ENCODE results near the gene LMLN. TPM values are rescaled to one million over a fixed set of nuclear protein-coding genes. Genes with fewer than 3 reads are reported as not detected.

LMLN gene
- total RNA-seq, 2 donors from 2014 or later, result 1.6 to 4.4 TPM

DNA sequence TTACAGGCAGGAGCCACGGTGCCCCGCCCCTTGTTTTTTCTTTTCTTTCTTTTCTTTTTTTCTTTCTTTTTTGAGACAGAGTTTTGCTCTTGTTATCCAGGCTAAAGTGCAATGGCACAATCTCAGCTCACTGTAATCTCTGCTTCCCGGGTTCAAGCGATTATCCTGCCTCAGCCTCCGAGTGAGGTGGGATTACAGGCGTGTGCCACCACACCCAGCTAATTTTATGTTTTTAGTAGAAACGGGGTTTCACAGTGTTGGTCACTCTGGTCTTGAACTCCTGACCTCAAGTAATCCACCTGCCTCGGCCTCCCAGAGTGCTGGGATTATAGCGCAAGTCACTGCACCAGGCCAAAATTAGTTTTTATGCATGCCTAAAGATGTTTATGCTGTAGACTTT is 7.6 kb upstream of the LMLN start:
- 86 to 91% methylated on average over 9 of the region's 9 CpGs for WGBS, 2 donors
- intact Hi-C loops (cut with DNase I), result no loop called here
- Histone ChIP-seq H3K4me1 (peaks cover 43% of the 10 kb centered on the region), H3K9me3 (no peaks in the 10 kb centered on the region), H3K27ac (peak overlapping the region in 1 of 4 donors; percentile 5), H3K27me3 (no peaks in the 10 kb centered on the region), H3K4me3 (no peak overlapping the region), H3K36me3 (replicated peaks in 1 of 2; ENCODE audit: insufficient read depth in 1 of 2, low read depth in 2 of 2) (peaks cover 17 to 26% of the 10 kb centered on the region in 2 donors)
- DNase-seq, result no peak
- TF ChIP-seq, protein P1, sequence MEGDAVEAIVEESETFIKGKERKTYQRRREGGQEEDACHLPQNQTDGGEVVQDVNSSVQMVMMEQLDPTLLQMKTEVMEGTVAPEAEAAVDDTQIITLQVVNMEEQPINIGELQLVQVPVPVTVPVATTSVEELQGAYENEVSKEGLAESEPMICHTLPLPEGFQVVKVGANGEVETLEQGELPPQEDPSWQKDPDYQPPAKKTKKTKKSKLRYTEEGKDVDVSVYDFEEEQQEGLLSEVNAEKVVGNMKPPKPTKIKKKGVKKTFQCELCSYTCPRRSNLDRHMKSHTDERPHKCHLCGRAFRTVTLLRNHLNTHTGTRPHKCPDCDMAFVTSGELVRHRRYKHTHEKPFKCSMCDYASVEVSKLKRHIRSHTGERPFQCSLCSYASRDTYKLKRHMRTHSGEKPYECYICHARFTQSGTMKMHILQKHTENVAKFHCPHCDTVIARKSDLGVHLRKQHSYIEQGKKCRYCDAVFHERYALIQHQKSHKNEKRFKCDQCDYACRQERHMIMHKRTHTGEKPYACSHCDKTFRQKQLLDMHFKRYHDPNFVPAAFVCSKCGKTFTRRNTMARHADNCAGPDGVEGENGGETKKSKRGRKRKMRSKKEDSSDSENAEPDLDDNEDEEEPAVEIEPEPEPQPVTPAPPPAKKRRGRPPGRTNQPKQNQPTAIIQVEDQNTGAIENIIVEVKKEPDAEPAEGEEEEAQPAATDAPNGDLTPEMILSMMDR (IDR thresholded peaks at IDR 0.05), result no peak
- TF ChIP-seq POLR2A (IDR thresholded peaks at IDR 0.05), result no peak
- no peak for ATAC-seq

DNA sequence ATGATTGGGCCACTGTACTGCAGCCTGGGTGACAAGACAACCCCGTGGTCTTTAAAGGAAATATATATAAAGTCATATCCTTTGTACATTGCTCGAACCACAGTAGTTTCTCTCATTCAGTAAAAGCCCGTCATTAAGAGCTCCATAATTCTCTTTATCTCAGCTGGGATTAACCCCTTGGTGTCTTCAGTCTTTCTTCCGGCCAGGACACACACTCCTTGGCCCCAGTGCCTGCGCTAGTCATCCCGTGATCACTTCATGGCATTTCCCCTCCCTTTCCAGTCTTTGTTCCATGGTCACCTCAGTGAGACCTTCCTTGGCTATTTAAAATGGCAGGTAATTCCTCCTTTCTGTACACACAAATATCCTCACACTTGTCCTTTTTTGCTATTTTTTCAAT is 6.7 kb upstream of the LMLN start:
- ATAC-seq (no peak), DNase-seq (no peak)
- peaks cover 17 to 26% of the 10 kb centered on the region in 2 donors for H3K36me3 ChIP-seq (replicated peaks in 1 of 2; ENCODE audit: insufficient read depth in 1 of 2, low read depth in 2 of 2)
- H3K4me3 ChIP-seq, result no peak overlapping the region
- H3K27ac ChIP-seq, result no peak overlapping the region
- 56% methylated on average over 6 of the region's 6 CpGs for WGBS, 2 donors
- H3K4me1 ChIP-seq, result peaks cover 45% of the 10 kb centered on the region
- H3K27me3 ChIP-seq, result no peaks in the 10 kb centered on the region
- intact Hi-C loops (cut with DNase I), result no loop called here
- no peaks in the 10 kb centered on the region for H3K9me3 ChIP-seq
- TF ChIP-seq POLR2A (IDR thresholded peaks at IDR 0.05), result no peak
- TF ChIP-seq, protein P1 (IDR thresholded peaks at IDR 0.05), result no peak

DNA sequence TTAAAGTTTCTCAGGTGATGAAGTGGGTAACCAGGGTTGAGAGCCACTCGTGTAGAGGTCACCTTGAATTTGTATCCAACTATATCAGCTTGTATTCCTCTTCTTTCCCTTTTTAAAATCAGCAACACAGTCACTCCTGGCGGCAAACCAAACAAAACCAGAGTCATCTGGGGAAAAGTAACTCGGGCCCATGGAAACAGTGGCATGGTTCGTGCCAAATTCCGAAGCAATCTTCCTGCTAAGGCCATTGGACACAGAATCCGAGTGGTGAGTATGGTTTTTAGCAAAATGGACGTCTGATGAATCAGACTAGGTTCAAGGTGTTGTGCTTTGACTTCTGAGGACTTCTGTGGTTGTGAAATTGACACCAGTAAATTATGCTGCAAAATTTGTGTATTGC is 6.1 kb upstream of the LMLN start:
- Histone ChIP-seq H3K36me3 (replicated peaks in 1 of 2; ENCODE audit: insufficient read depth in 1 of 2, low read depth in 2 of 2) (peaks cover 17 to 26% of the 10 kb centered on the region in 2 donors), H3K4me3 (no peak overlapping the region), H3K4me1 (peaks cover 47% of the 10 kb centered on the region), H3K27me3 (no peaks in the 10 kb centered on the region), H3K27ac (no peak overlapping the region), H3K9me3 (no peaks in the 10 kb centered on the region)
- DNase-seq (no peak), ATAC-seq (no peak)
- intact Hi-C loops (cut with DNase I), result no loop called here
- TF ChIP-seq, protein P1 (IDR thresholded peaks at IDR 0.05), result no peak
- no peak for TF ChIP-seq POLR2A (IDR thresholded peaks at IDR 0.05)
- WGBS, 2 donors, result 39 to 43% methylated on average over 7 of the region's 7 CpGs

DNA sequence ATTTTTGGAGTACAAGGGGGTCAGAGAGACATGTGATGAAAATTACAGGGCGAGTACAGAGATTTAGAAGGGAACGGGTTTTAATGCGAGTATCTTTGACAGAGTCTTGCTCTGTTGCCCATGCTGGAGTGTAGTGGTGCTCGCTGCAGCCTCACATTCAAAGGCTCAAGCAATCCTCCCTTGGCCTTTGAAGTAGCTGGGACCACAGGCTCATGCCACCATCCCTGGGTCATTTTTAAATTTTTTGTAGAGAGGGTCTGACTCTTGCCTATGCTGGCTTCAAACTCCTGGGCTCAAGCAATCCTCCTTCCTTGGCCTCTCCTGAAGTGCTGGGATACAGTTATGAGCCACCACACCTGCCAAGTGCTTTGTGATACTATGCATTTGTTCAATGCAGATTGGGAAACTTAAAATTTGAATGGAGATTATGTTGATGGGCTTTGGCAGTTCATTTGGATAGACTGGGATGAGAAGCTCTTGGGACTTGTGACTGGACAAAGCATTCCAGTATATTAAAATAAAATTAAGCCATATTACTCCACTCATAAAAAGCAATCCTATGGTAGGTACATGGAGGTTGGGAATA is 4.0 kb upstream of the LMLN start:
- peaks cover 53% of the 10 kb centered on the region for H3K4me1 ChIP-seq
- intact Hi-C loops (cut with DNase I), result no loop called here
- no peak for TF ChIP-seq POLR2A (IDR thresholded peaks at IDR 0.05)
- TF ChIP-seq, protein P1 (IDR thresholded peaks at IDR 0.05), result no peak
- H3K9me3 ChIP-seq, result no peaks in the 10 kb centered on the region
- 90 to 91% methylated on average over 4 of the region's 4 CpGs for WGBS, 2 donors
- no peak for DNase-seq
- H3K27ac ChIP-seq, result no peak overlapping the region
- H3K4me3 ChIP-seq, result no peak overlapping the region
- H3K27me3 ChIP-seq, result no peaks in the 10 kb centered on the region
- H3K36me3 ChIP-seq (replicated peaks in 1 of 2; ENCODE audit: insufficient read depth in 1 of 2, low read depth in 2 of 2), result peaks cover 17 to 26% of the 10 kb centered on the region in 2 donors
- ATAC-seq, result no peak

DNA sequence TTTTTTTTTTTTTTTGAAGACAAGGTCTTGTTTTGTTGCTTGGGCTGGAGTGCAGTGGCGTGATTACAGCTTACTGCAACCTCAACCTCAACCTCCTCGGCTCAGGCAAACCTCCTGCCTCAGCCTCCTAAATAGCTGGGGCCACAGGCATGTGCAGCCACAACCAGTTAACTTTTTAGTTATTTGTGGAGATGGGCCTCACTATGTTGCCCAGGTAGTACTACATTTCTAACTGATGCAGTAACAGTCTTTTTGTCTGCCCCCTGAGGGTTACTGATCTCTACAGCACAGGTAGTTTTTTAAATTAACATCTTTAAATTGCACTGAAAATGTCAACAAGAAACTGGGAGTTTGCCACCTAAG is 3.4 kb upstream of the LMLN start:
- H3K27ac ChIP-seq, result peak overlapping the region in 1 of 4 donors; percentile 48
- TF ChIP-seq, protein P1 (IDR thresholded peaks at IDR 0.05), result no peak
- no peak for TF ChIP-seq POLR2A (IDR thresholded peaks at IDR 0.05)
- WGBS, 2 donors, result 91 to 100% methylated on average over 2 of the region's 2 CpGs
- H3K9me3 ChIP-seq, result no peaks in the 10 kb centered on the region
- H3K27me3 ChIP-seq, result no peaks in the 10 kb centered on the region
- no peak for ATAC-seq
- no peak for DNase-seq
- intact Hi-C loops (cut with DNase I), result no loop called here
- no peak overlapping the region for H3K4me3 ChIP-seq
- peaks cover 52% of the 10 kb centered on the region for H3K4me1 ChIP-seq
- H3K36me3 ChIP-seq (replicated peaks in 1 of 2; ENCODE audit: insufficient read depth in 1 of 2, low read depth in 2 of 2), result peaks cover 14 to 26% of the 10 kb centered on the region in 2 donors

All from body of pancreas (tissue), 4 donors.